AG04450 (cell line): ENCODE data around the gene DMAC2. TPM values are rescaled to one million over a fixed set of nuclear protein-coding genes. Genes with fewer than 3 reads are reported as not detected.

Source experiments
- CTCF ChIA-PET: fragments of 300-600, 350-600 bp; formaldehyde crosslinking; extraction: SDS; loops from one replicate; lab custom pipeline; 2022; ENCODE audit warnings: antibody characterized with exemption, inconsistent platforms; lab: Charles Lee
- POLR2A ChIA-PET: fragments of 350-600 bp; formaldehyde crosslinking; extraction: SDS; loops from one replicate; lab custom pipeline; 2021; ENCODE audit warnings: antibody characterized with exemption, inconsistent platforms; lab: Yijun Ruan, JAX
- DNase-seq: peaks from one replicate; pipeline ENCODE4 v3.0.0-alpha.2; 2011; ENCODE audit warnings: low read depth, low spot score
- H3K27ac ChIP-seq: one replicate; pipeline ENCODE4 v1.5.1; 2012; ENCODE audit warnings: low read depth, low read length, control low read depth
- H3K27me3 ChIP-seq: one replicate; pipeline ENCODE4 v1.6.0; 2012; ENCODE audit warnings: low read length; ENCODE audit not compliant: control insufficient read depth, insufficient read depth
- H3K4me3 ChIP-seq: 2 replicates; pipeline ENCODE4 v1.5.1; 2011; ENCODE audit warnings: mild to moderate bottlenecking, low read depth, low read length, control low read depth
- H3K9me3 ChIP-seq: 2 replicates; pipeline ENCODE4 v1.5.1; 2012; ENCODE audit warnings: low read length; ENCODE audit not compliant: control insufficient read depth, insufficient read depth
- CTCF ChIP-seq: IDR thresholded peaks from 2 replicates; pipeline ENCODE4 v1.5.1; 2011; ENCODE audit warnings: low read depth, low read length, control low read depth, inconsistent platforms
- polyA plus RNA-seq: library from polyadenylated mRNA; depleted of rRNA; stranded (reverse); fragments of >200 nt; gene quantifications from 2 replicates; pipeline ENCODE4 v1.2.3, GENCODE V29; 2011

DMAC2 gene
- polyA plus RNA-seq, 1 experiment: 58.2 TPM

- DNase-seq: no peak
- Histone ChIP-seq H3K27me3 (no peaks in the 10 kb centered on the region), H3K27ac (no peak overlapping the region), H3K9me3 (no peaks in the 10 kb centered on the region), H3K4me3 (no peak overlapping the region)
- ChIA-PET CTCF (no interaction called here), POLR2A (no interaction called here)
- no peak for TF ChIP-seq CTCF
These were observed 32.4 kb downstream of the DMAC2 start for GRCh38 chr19:41407271-41407670.

- ChIA-PET CTCF (interaction anchor here (0.5 kb wide), 1 partner anchor 44 kb away, joined by 3 read pairs; no protein-coding TSS in a partner anchor), POLR2A (interaction anchor here (0.6 kb wide), 1 partner anchor 1565 kb away, joined by 3 read pairs; no protein-coding TSS in a partner anchor)
- no peak for DNase-seq
These were observed 33.9 kb downstream of the DMAC2 start for GRCh38 chr19:41405776-41406175.

GRCh38 chr19:41403181-41403970, 36.3 kb downstream of the DMAC2 start:
- Histone ChIP-seq H3K27me3 (no peaks in the 10 kb centered on the region), H3K4me3 (no peak overlapping the region), H3K27ac (no peak overlapping the region), H3K9me3 (no peaks in the 10 kb centered on the region)
- ChIA-PET POLR2A (no interaction called here), CTCF (no interaction called here)
- TF ChIP-seq CTCF: no peak
- no peak for DNase-seq

More at GRCh38 chr19:41405776-41406175, 33.9 kb downstream of the DMAC2 start:
- Histone ChIP-seq H3K27ac (no peak overlapping the region), H3K9me3 (no peaks in the 10 kb centered on the region), H3K27me3 (no peaks in the 10 kb centered on the region), H3K4me3 (no peak overlapping the region)
- TF ChIP-seq CTCF: no peak

GRCh38 chr19:41402010-41402409, 37.7 kb downstream of the DMAC2 start:
- Histone ChIP-seq H3K9me3 (no peaks in the 10 kb centered on the region), H3K4me3 (no peak overlapping the region), H3K27me3 (no peaks in the 10 kb centered on the region), H3K27ac (no peak overlapping the region)
- DNase-seq: no peak
- CTCF ChIA-PET: no interaction called here
- POLR2A ChIA-PET: no interaction called here
- no peak for TF ChIP-seq CTCF

GRCh38 chr19:41401483-41401882, 38.2 kb downstream of the DMAC2 start:
- POLR2A ChIA-PET: no interaction called here
- H3K27ac ChIP-seq: no peak overlapping the region
- no peak for TF ChIP-seq CTCF

More at GRCh38 chr19:41401483-41401882, 38.2 kb downstream of the DMAC2 start:
- Histone ChIP-seq H3K9me3 (no peaks in the 10 kb centered on the region), H3K4me3 (no peak overlapping the region), H3K27me3 (no peaks in the 10 kb centered on the region)
- DNase-seq: no peak
- CTCF ChIA-PET: no interaction called here
